Ovary (tissue), 9 donors: ENCODE measurements around the gene NPTXR. TPM values are rescaled to one million over a fixed set of nuclear protein-coding genes. Genes with fewer than 3 reads are reported as not detected.

Source experiments
- DNase-seq, 5 donors: peaks; one replicate each; pipeline ENCODE4 v3.0.0-alpha.2; 2019 to 2020
- H3K27ac ChIP-seq, 2 donors: fragments of 200-600 bp; one replicate each; pipeline versions ENCODE4 v1.5.1 to v1.8.0; 2019 to 2022
- H3K27me3 ChIP-seq: fragments of 200-600 bp; one replicate; pipeline ENCODE4 v1.8.0; 2022
- H3K36me3 ChIP-seq: fragments of 200-600 bp; sonication (generic); one replicate; pipeline ENCODE4 v1.5.1; 2019
- H3K4me1 ChIP-seq: one replicate; pipeline ENCODE4 v1.8.1; 2013; ENCODE audit warnings: mild to moderate bottlenecking, moderate library complexity; ENCODE audit not compliant: insufficient read depth
- H3K4me3 ChIP-seq: fragments of 200-600 bp; sonication (generic); one replicate; pipeline ENCODE4 v1.5.1; 2017
- H3K9me3 ChIP-seq, 2 donors: fragments of 200-600 bp in 1 of 2; sonication (generic) in 1 of 2; one replicate each; pipeline versions ENCODE4 v1.5.1 to v1.8.1; 2013 to 2019; ENCODE audit warnings: mild to moderate bottlenecking in 1 of 2, moderate library complexity in 1 of 2
- EP300 ChIP-seq: sonication (generic); formaldehyde crosslinking; IDR thresholded peaks from one replicate; pipeline ENCODE4 v1.6.1; 2017; ENCODE audit warnings: antibody characterized with exemption
- POLR2A ChIP-seq: fragments of 450-650 bp; IDR thresholded peaks from one replicate; pipeline ENCODE4 v1.6.1; 2017; ENCODE audit warnings: antibody characterized with exemption, mild to moderate bottlenecking, moderate library complexity
- WGBS, 3 donors: extraction: QIAGEN DNeasy Blood & Tissue Kit in 1 of 3; methylation state at CpG; one replicate each; pipeline versions ENCODE4 v1.1.5 to v1.1.7; 2013 to 2017; 5-methylcytosine and 5-hydroxymethylcytosine counted together
- intact Hi-C, 4 donors: fragments of 100-400 bp; cut with DNase I; formaldehyde crosslinking; loops; one replicate each; pipeline versions ENCODE4 v1.11.0 to v1.15.1; 2022 to 2023
- polyA plus RNA-seq, 2 donors: library from polyadenylated mRNA; stranded (reverse); fragments of 200-250 nt in 1 of 2; fragments of 350-450 nt in 1 of 2; fragmentation: Illumina TruSeq in 1 of 2; extraction: RNeasy Lipid Tissue Mini Kit (QIAGEN cat#74804) in 1 of 2; gene quantifications; one replicate each; pipeline ENCODE4 v1.2.3, GENCODE V29; 2013 to 2014
- total RNA-seq, 7 donors: library from RNA; depleted of rRNA in 2 of 7; stranded (reverse); fragments of >200 nt in 2 of 7; fragmentation: NEBNext Ultra II Directional in 3 of 7; extraction: Animal tissue kit (Norgen Biotek cat#: 25700) in 3 of 7; gene quantifications; one replicate each; pipeline versions ENCODE4 v1.1.0 to v1.2.4, GENCODE V29; 2016 to 2023
- TF ChIP-seq, protein P1 (sequence below), 3 donors: fragments of 450-650 bp in 2 of 3; fragments of 200-600 bp in 1 of 3; IDR thresholded peaks; one replicate each; pipeline versions ENCODE4 v1.5.1 to v1.8.0; 2016 to 2022; ENCODE audit warnings: antibody characterized with exemption in 3 of 3, mild to moderate bottlenecking in 1 of 3
- donor health status: DM: no; HTN: no; CAD: no; lungs with moderate emphysema.
- donor health status: DM: no; HTN: no; CAD: no.
- donor health status: Bipolar disorder and iron deficiency.
- donor health status: DM: yes; HTN: yes; CAD: no.
- donor health status: DM: no; HTN: no; CAD: no.
- donor health status: DM: yes; HTN: yes; CAD: no.

The NPTXR gene
- total and polyA plus RNA-seq, 9 donors = 5.2 to 23.1 (median 14.9) TPM

DNA sequence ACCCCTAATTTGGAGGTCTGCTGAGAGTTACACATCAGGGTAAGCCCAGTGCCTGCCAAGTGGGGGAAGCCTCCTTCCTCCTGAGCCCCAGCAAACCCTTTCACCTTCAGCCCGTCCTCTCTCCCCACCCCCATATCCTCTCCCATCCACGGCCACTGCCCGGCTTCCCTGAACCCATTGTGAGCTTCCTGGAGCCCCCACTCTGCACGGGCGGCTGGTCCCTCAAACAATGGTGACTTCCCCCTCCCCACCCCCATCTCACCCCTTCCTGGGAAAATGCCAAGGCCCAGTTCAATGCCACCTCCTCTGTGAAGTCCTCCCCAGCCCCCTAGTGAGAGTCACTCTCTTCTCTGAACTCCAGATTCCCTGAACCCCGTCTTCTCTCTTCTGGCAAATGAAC, 67.7 kb downstream of the NPTXR start:
- 50 to 60% (median 52%) methylated on average over 6 of the region's 6 CpGs for WGBS, 3 donors
- intact Hi-C loops = loop anchor here in 3 of 4 donors (10.0 kb wide), 3 partner anchors 69 to 339 kb away; partner anchors contain the start of gene NPTXR (in 1 of the 3)
- no peak for DNase-seq

DNA sequence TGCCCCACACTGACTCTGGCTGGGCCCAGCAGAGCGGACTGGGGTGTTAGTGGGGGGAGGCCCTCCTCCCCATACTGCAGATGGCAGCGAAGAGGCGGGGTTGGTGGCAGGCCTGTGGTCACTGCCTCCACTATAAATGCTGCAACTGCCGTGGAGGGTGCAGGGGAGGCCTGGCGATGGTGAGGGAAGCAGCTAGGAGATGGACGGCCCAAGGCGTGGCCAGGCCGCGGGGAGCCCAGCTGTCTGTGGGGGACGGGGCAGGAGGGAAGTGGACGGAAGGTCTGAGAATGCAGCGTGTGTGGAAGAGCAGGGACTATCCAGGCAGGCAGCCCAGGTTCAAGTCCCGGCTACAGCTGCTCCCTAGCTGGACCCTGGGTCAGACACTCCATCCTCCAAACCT, 68.2 kb downstream of the NPTXR start:
- Histone ChIP-seq H3K27ac (no peak overlapping the region), H3K4me1 (no peaks in the 10 kb centered on the region), H3K4me3 (no peak overlapping the region), H3K27me3 (no peaks in the 10 kb centered on the region), H3K36me3 (no peaks in the 10 kb centered on the region), H3K9me3 (no peaks in the 10 kb centered on the region)
- no peak for TF ChIP-seq EP300
- TF ChIP-seq POLR2A = no peak
- TF ChIP-seq, protein P1, sequence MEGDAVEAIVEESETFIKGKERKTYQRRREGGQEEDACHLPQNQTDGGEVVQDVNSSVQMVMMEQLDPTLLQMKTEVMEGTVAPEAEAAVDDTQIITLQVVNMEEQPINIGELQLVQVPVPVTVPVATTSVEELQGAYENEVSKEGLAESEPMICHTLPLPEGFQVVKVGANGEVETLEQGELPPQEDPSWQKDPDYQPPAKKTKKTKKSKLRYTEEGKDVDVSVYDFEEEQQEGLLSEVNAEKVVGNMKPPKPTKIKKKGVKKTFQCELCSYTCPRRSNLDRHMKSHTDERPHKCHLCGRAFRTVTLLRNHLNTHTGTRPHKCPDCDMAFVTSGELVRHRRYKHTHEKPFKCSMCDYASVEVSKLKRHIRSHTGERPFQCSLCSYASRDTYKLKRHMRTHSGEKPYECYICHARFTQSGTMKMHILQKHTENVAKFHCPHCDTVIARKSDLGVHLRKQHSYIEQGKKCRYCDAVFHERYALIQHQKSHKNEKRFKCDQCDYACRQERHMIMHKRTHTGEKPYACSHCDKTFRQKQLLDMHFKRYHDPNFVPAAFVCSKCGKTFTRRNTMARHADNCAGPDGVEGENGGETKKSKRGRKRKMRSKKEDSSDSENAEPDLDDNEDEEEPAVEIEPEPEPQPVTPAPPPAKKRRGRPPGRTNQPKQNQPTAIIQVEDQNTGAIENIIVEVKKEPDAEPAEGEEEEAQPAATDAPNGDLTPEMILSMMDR (IDR thresholded peaks at IDR 0.05) = no peak
- intact Hi-C loops = loop anchor here in 3 of 4 donors (10.0 kb wide), 3 partner anchors 69 to 339 kb away; partner anchors contain the start of gene NPTXR (in 1 of the 3)
- 50 to 61% (median 61%) methylated on average over 13 of the region's 13 CpGs for WGBS, 3 donors
- DNase-seq = no peak

More for the DNA sequence above, 67.7 kb downstream of the NPTXR start:
- Histone ChIP-seq H3K4me1 (no peaks in the 10 kb centered on the region), H3K27ac (no peak overlapping the region), H3K9me3 (no peaks in the 10 kb centered on the region), H3K36me3 (no peaks in the 10 kb centered on the region), H3K4me3 (no peak overlapping the region), H3K27me3 (no peaks in the 10 kb centered on the region)
- TF ChIP-seq, protein P1 (IDR thresholded peaks at IDR 0.05) = no peak
- TF ChIP-seq EP300 (no peak), POLR2A (no peak)

DNA sequence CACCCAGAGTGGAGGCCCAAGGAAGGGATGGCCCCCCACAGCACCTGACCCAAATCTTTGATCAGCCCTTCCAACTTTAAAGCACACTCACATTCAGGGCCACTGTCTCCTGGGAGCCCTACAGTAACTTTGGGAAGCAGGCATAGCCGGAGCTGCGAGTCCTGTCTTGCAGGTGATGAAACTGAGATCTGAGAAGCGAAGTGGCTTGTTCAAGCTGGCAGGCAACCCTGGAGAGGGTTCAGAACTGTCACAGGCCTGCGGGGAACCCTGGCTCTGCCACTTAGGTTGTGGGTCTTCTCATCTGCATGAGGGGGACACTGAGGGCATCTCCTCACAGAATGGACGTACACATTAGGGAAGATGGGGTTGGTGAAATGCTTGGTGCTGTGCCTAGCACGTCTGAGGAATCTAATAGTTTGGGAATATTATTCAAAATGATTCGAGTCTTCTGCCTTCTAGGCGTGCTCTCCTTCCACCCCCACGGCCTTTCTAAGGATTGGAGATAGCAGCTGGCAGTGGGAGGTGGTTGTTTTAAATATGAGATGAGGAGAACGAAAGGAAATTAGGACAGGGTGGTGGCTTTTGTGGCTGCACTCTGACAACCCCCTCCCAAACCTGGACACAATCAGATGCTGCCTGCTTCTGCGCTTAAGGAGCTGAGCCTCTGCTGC, 69.2 kb downstream of the NPTXR start:
- intact Hi-C loops = loop anchor here (5.0 to 10.0 kb wide), 7 partner anchors 68 to 340 kb away; partner anchors contain the start of gene NPTXR (in 2 of the 4)
- no peaks in the 10 kb centered on the region for H3K36me3 ChIP-seq

DNA sequence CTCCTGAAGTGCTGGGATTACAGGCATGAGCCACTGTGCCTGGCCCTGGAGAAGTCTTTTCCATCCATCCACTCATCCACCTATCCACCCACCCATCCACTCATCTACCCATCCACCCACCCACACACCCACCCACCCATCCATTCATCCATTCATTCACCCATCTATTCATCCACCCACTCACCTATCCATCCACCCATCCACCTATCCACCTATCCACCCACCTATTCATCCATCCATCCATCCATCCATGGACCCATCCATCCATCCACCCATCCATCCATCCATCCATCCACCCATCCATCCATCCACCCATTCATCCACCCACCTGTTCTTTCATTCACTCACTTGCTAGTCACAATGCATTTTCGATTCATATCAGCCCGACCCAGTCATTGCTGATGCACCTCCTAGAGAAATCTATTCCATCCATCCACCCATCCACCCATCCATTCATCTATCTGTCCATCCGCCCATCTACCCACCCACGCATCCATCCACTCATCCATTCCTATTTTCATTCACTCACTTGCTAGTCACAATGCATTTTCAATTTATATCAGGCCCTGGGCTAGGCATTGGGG, 70.4 kb downstream of the NPTXR start:
- WGBS, 3 donors = 95 to 96% (median 96%) methylated on average over 4 of the region's 4 CpGs
- intact Hi-C loops = loop anchor here (5.0 to 10.0 kb wide), 7 partner anchors 69 to 341 kb away; partner anchors contain the start of gene NPTXR (in 2 of the 4)
- no peaks in the 10 kb centered on the region for H3K27me3 ChIP-seq

More for the DNA sequence above, 69.2 kb downstream of the NPTXR start:
- H3K27ac ChIP-seq = no peak overlapping the region
- TF ChIP-seq, protein P1 (IDR thresholded peaks at IDR 0.05) = no peak
- TF ChIP-seq EP300 = no peak
- DNase-seq = no peak
- H3K4me1 ChIP-seq = no peaks in the 10 kb centered on the region
- H3K27me3 ChIP-seq = no peaks in the 10 kb centered on the region
- no peak overlapping the region for H3K4me3 ChIP-seq
- no peaks in the 10 kb centered on the region for H3K9me3 ChIP-seq
- 56 to 69% (median 69%) methylated on average over 11 of the region's 11 CpGs for WGBS, 3 donors

More for the DNA sequence above, 70.4 kb downstream of the NPTXR start:
- DNase-seq = no peak
- no peak for TF ChIP-seq EP300
- TF ChIP-seq POLR2A = no peak
- TF ChIP-seq, protein P1 (IDR thresholded peaks at IDR 0.05) = no peak
- Histone ChIP-seq H3K9me3 (no peaks in the 10 kb centered on the region), H3K4me3 (no peak overlapping the region), H3K36me3 (no peaks in the 10 kb centered on the region), H3K4me1 (peaks cover 1% of the 10 kb centered on the region), H3K27ac (no peak overlapping the region)
